ENCODE results near the gene SLC35G2.
"Not testable (repeated sequence)": the region's sequence is repeated elsewhere in the genome, so short reads cannot be mapped to it uniquely, and the experiment has no call there.

DNA sequence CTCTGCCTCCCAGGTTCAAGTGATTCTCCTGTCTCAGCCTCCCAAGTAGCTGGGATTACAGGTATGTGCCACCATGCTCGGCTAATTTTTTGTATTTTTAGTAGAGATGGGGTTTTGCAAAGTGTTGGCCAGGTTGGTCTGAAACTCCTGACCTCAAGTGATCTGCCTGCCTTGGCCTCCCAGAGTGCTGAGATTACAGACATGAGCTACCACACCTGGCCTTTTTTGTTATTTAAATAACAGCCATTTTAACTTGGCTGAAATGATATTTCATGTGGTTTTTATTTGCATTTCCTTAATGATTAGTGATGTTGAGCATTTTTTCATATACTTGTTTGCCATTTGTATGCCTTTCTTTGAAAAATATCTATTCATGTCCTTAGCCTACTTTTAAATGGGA, 78.2 kb downstream of the SLC35G2 start:
- TF ChIP-seq, protein P1, sequence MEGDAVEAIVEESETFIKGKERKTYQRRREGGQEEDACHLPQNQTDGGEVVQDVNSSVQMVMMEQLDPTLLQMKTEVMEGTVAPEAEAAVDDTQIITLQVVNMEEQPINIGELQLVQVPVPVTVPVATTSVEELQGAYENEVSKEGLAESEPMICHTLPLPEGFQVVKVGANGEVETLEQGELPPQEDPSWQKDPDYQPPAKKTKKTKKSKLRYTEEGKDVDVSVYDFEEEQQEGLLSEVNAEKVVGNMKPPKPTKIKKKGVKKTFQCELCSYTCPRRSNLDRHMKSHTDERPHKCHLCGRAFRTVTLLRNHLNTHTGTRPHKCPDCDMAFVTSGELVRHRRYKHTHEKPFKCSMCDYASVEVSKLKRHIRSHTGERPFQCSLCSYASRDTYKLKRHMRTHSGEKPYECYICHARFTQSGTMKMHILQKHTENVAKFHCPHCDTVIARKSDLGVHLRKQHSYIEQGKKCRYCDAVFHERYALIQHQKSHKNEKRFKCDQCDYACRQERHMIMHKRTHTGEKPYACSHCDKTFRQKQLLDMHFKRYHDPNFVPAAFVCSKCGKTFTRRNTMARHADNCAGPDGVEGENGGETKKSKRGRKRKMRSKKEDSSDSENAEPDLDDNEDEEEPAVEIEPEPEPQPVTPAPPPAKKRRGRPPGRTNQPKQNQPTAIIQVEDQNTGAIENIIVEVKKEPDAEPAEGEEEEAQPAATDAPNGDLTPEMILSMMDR (IDR thresholded peaks at IDR 0.05; ENCODE audit: insufficient read depth, low read length, poor library complexity, severe bottlenecking) = not testable (repeated sequence)
- not testable (repeated sequence) for TF ChIP-seq EZH2phosphoT487 (conservative IDR thresholded peaks at IDR 0.05; ENCODE audit: low read length)

All from SU-DHL-6 (cell line).